Measurements from ENCODE around the gene POLL. TPM values are rescaled to one million over a fixed set of nuclear protein-coding genes. Genes with fewer than 3 reads are reported as not detected.

Gene POLL
- total RNA-seq, 1 experiment from 2014 or later = 30.3 TPM

DNA sequence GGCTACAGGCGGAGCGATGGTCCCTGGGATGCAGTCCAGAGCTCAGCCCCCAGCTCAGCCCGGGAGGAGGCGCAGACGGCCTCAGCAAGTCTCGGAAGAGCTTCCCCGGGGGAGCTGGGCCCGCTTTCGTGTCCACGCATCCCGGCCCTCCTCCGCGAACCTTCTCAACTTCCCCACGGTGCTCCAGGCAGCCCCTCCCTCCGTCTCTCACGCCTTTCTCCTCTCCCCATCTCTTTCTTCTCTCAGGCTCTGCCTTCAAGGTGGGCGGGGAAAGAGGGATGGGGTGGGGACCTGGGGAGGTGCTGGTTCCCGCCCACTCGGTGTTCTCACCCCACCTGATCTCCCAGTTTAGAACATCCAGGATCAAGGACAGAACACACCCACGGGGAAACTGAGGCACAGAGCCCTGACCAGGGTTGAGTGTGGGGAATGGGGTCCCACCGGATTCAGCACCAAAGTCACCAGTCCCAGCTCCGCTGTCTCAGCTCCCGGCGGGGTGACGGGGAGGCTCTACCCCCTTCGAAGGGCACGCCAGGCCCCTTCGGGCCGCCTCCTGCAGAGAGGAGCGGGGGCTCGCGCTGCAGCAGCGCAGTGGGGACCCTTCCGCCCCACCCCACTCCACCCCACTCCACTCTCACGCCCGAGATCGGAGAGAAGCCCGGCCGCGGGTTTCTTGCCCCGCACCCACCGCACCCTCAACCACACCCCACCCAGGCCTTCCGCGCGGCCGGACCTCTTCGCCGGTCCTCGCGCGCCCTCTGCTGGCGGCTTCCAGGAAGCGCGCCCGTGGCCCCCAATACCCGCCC, 18.2 kb downstream of the POLL start:
- Histone ChIP-seq H4K20me1 (ENCODE audit: insufficient read depth) (no peaks in the 10 kb centered on the region), H3K4me3 (peak overlapping the region; percentile 68), H3K9me3 (ENCODE audit: insufficient read depth, low read depth) (no peaks in the 10 kb centered on the region), H3K9me2 (ENCODE audit: insufficient read depth) (no peaks in the 10 kb centered on the region), H2AFZ (peak overlapping the region; percentile 77), H3K4me2 (peak overlapping the region; percentile 94), H3K27me3 (ENCODE audit: insufficient read depth, low read depth) (peaks cover 15% of the 10 kb centered on the region), H3F3A (ENCODE audit: insufficient read depth, low read depth) (no peaks in the 10 kb centered on the region), H3K4me1 (replicated peaks; ENCODE audit: insufficient read depth) (no peaks in the 10 kb centered on the region), H3K27ac (no peak overlapping the region), H3K79me2 (ENCODE audit: low read depth) (no peaks in the 10 kb centered on the region), H3K36me3 (ENCODE audit: low read depth) (no peaks in the 10 kb centered on the region)
- intact Hi-C loops (cut with micrococcal nuclease; ENCODE audit: unreplicated experiment) = loop anchor here (1.0 to 10.0 kb wide), 4 partner anchors 268 to 525 kb away; no protein-coding TSS in a partner anchor
- CTCF ChIA-PET = interaction anchor here (0.6 to 1.6 kb wide), 8 partner anchors 18 to 520 kb away, joined by 3 to 16 read pairs (median 5); partner anchors contain the start of genes DPCD and POLL
- POLR2A ChIA-PET (ENCODE audit: unreplicated experiment) = no interaction called here
- DNase-seq = peak in 1 of 2 experiments; percentile 58
- BruUV-seq (replicated peaks) = no TSS peak
- TF ChIP-seq EZH2 (IDR thresholded peaks at IDR 0.05; ENCODE audit: low read depth) = no peak
- TF ChIP-seq, protein P1, sequence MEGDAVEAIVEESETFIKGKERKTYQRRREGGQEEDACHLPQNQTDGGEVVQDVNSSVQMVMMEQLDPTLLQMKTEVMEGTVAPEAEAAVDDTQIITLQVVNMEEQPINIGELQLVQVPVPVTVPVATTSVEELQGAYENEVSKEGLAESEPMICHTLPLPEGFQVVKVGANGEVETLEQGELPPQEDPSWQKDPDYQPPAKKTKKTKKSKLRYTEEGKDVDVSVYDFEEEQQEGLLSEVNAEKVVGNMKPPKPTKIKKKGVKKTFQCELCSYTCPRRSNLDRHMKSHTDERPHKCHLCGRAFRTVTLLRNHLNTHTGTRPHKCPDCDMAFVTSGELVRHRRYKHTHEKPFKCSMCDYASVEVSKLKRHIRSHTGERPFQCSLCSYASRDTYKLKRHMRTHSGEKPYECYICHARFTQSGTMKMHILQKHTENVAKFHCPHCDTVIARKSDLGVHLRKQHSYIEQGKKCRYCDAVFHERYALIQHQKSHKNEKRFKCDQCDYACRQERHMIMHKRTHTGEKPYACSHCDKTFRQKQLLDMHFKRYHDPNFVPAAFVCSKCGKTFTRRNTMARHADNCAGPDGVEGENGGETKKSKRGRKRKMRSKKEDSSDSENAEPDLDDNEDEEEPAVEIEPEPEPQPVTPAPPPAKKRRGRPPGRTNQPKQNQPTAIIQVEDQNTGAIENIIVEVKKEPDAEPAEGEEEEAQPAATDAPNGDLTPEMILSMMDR (conservative IDR thresholded peaks at IDR 0.05) = peak; percentile 78

DNA sequence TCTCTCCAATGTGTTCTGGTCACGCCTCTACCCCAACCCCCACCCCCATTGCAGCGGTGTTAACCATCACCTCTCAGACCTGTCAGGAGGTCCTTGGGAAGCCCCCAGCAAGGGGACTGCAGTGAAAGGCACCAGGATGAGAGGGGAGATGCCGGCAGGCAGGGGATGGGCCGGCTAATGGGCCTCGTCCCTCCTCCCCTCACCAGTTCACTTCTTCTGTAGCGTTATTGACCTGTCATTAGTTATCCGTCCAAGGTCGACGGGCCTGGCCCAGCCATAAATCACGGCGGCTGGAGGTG, 18.8 kb downstream of the POLL start:
- Histone ChIP-seq H3K27me3 (ENCODE audit: insufficient read depth, low read depth) (peaks cover 15% of the 10 kb centered on the region), H3K4me2 (no peak overlapping the region), H3F3A (ENCODE audit: insufficient read depth, low read depth) (no peaks in the 10 kb centered on the region), H3K27ac (no peak overlapping the region), H3K4me1 (replicated peaks; ENCODE audit: insufficient read depth) (no peaks in the 10 kb centered on the region), H3K79me2 (ENCODE audit: low read depth) (no peaks in the 10 kb centered on the region), H2AFZ (no peak overlapping the region), H3K9me2 (ENCODE audit: insufficient read depth) (no peaks in the 10 kb centered on the region), H3K4me3 (no peak overlapping the region), H3K36me3 (ENCODE audit: low read depth) (no peaks in the 10 kb centered on the region), H4K20me1 (ENCODE audit: insufficient read depth) (no peaks in the 10 kb centered on the region), H3K9me3 (ENCODE audit: insufficient read depth, low read depth) (no peaks in the 10 kb centered on the region)
- ChIA-PET CTCF (interaction anchor here (0.6 to 1.0 kb wide), 4 partner anchors 102 to 409 kb away, joined by 3 to 6 read pairs (median 4); no protein-coding TSS in a partner anchor), POLR2A (ENCODE audit: unreplicated experiment) (no interaction called here)
- BruUV-seq (replicated peaks) = no TSS peak
- intact Hi-C loops (cut with micrococcal nuclease; ENCODE audit: unreplicated experiment) = no loop called here
- TF ChIP-seq EZH2 (IDR thresholded peaks at IDR 0.05; ENCODE audit: low read depth) = no peak
- TF ChIP-seq, protein P1 (conservative IDR thresholded peaks at IDR 0.05) = no peak
- DNase-seq = no peak

DNA sequence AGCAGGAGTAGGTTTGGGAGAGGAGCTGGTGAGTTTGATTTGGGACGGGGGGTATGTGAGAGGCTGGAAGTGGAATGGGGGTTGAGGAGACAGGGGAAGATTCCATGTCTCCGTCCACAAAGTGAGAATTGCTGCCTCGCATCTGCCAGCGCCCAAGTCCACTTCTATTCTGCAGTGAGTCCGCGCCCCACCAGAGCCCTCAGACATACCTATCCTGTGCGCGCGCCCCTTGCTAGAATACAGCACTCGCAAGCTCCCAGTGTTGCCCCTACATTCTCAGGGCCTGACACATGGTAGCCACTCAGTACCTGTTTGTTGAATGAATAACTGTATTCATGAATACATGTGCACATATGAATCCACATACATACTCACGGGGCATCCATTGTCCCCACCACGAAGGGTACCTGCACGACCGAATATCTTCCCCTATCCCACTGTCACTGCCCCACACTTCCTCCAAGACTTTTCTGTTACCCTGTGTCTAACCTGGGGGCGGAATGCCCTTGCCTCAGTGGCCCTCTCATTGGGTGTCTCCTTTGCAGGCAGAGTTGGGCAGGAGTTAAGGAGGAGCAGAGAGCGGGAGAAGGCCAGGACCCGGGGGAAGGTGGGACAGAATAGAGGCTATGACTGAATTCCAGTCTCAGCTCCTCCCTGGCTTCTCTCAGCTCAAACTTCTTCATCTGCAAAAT, 19.9 kb downstream of the POLL start:
- peaks cover 15% of the 10 kb centered on the region for H3K27me3 ChIP-seq (ENCODE audit: insufficient read depth, low read depth)

More for the DNA sequence above, 19.9 kb downstream of the POLL start:
- Histone ChIP-seq H4K20me1 (ENCODE audit: insufficient read depth) (no peaks in the 10 kb centered on the region), H3K79me2 (ENCODE audit: low read depth) (no peaks in the 10 kb centered on the region), H2AFZ (no peak overlapping the region), H3K9me3 (ENCODE audit: insufficient read depth, low read depth) (no peaks in the 10 kb centered on the region), H3K4me1 (replicated peaks; ENCODE audit: insufficient read depth) (no peaks in the 10 kb centered on the region), H3K4me3 (no peak overlapping the region), H3K36me3 (ENCODE audit: low read depth) (no peaks in the 10 kb centered on the region), H3K27ac (no peak overlapping the region), H3K9me2 (ENCODE audit: insufficient read depth) (no peaks in the 10 kb centered on the region), H3F3A (ENCODE audit: insufficient read depth, low read depth) (no peaks in the 10 kb centered on the region), H3K4me2 (no peak overlapping the region)
- intact Hi-C loops (cut with micrococcal nuclease; ENCODE audit: unreplicated experiment) = no loop called here
- CTCF ChIA-PET = no interaction called here
- BruUV-seq (replicated peaks) = no TSS peak
- no peak for DNase-seq
- TF ChIP-seq EZH2 (IDR thresholded peaks at IDR 0.05; ENCODE audit: low read depth) = no peak
- TF ChIP-seq, protein P1 (conservative IDR thresholded peaks at IDR 0.05) = no peak
- POLR2A ChIA-PET (ENCODE audit: unreplicated experiment) = no interaction called here

Measured in PC-9 (cell line).